HepG2 (cell line): ENCODE measurements around the gene MN1.

ENCODE experiments used
- EP300 ChIP-seq, 3 experiments: sonication (generic) in 1 of 3; formaldehyde crosslinking in 1 of 3; IDR thresholded peaks; 2 replicates each; pipeline versions ENCODE4 v1.5.1 to v1.6.1; 2011 to 2020; ENCODE audit warnings: low read depth in 2 of 3, low read length in 2 of 3, borderline replicate concordance in 1 of 3, improper control_type of control experiment in 1 of 3, mild to moderate bottlenecking in 1 of 3, missing genetic modification reagents in 1 of 3, moderate library complexity in 1 of 3
- POLR2AphosphoS5 ChIP-seq: IDR thresholded peaks from 2 replicates; pipeline ENCODE4 v1.6.1; 2012; ENCODE audit warnings: low read depth, low read length
- RFX1 ChIP-seq: fragments of 450-650 bp; IDR thresholded peaks from 2 replicates; pipeline ENCODE4 v1.6.1; 2017
- ZNF589 ChIP-seq: sonication (generic); formaldehyde crosslinking; conservative IDR thresholded peaks from 2 replicates; pipeline ENCODE4 v1.8.0; 2022; ENCODE audit warnings: mild to moderate bottlenecking, moderate library complexity, missing genetic modification reagents
- ZNF75D ChIP-seq: sonication (generic); formaldehyde crosslinking; IDR thresholded peaks from 2 replicates; pipeline ENCODE4 v1.8.1; 2023; ENCODE audit warnings: missing genetic modification reagents, mild to moderate bottlenecking, borderline replicate concordance
- TF ChIP-seq, protein P1 (sequence below): sonication (generic); formaldehyde crosslinking; IDR thresholded peaks from 2 replicates; pipeline ENCODE4 v1.4.0; 2020; ENCODE audit warnings: low read depth, missing genetic modification reagents

DNA sequence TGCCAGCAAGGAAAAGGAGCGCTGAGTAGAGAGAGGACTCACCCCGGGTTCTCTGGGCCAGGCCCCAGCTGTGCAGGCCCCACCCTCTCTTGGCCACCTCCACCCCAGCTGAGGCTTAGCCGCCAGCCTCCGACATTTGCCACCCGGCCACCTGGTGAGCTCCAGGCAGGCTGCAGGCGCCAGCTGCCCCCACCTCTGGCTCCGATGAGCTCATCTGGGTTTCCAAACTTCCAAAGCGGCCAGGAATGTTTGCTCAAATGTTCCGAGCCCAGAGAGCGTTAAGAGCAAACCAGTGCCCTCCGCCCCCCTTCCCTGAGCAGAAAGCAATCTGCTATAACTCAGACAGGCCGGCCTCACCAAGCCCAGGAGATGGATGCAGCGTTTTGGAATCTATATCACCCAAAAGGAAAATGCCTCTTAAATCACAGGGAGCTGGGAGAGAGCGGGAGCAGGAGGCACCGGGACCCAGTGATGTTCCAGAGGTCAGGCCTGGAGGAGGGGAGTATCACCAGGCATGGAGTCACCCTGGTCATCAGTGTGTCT, 9.1 kb upstream of the MN1 start:
- TF ChIP-seq RFX1 (no peak), ZNF589 (CRISPR knock-in tag) (no peak), ZNF75D (CRISPR knock-in tag) (no peak), POLR2AphosphoS5 (no peak), EP300 (IDR thresholded peaks at IDR 0.05; ENCODE audit: low read depth in 2 of 2, low read length in 2 of 2) (no peak), EP300 (CRISPR knock-in tag; IDR thresholded peaks at IDR 0.05; ENCODE audit: borderline replicate concordance) (no peak)
- TF ChIP-seq, protein P1, sequence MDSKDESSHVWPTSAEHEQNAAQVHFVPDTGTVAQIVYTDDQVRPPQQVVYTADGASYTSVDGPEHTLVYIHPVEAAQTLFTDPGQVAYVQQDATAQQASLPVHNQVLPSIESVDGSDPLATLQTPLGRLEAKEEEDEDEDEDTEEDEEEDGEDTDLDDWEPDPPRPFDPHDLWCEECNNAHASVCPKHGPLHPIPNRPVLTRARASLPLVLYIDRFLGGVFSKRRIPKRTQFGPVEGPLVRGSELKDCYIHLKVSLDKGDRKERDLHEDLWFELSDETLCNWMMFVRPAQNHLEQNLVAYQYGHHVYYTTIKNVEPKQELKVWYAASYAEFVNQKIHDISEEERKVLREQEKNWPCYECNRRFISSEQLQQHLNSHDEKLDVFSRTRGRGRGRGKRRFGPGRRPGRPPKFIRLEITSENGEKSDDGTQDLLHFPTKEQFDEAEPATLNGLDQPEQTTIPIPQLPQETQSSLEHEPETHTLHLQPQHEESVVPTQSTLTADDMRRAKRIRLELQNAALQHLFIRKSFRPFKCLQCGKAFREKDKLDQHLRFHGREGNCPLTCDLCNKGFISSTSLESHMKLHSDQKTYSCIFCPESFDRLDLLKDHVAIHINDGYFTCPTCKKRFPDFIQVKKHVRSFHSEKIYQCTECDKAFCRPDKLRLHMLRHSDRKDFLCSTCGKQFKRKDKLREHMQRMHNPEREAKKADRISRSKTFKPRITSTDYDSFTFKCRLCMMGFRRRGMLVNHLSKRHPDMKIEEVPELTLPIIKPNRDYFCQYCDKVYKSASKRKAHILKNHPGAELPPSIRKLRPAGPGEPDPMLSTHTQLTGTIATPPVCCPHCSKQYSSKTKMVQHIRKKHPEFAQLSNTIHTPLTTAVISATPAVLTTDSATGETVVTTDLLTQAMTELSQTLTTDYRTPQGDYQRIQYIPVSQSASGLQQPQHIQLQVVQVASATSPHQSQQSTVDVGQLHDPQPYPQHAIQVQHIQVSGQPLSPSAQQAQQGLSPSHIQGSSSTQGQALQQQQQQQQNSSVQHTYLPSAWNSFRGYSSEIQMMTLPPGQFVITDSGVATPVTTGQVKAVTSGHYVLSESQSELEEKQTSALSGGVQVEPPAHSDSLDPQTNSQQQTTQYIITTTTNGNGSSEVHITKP (CRISPR knock-in tag): no peak
